IPS DF 4.7 (cell line): ENCODE results near the gene GJB2.

Experiments used
- DNase-seq: peaks from one replicate; pipeline ENCODE4 v3.0.0-alpha.2; 2013; ENCODE audit warnings: low spot score; ENCODE audit errors: extremely low read depth

Gene GJB2

DNA sequence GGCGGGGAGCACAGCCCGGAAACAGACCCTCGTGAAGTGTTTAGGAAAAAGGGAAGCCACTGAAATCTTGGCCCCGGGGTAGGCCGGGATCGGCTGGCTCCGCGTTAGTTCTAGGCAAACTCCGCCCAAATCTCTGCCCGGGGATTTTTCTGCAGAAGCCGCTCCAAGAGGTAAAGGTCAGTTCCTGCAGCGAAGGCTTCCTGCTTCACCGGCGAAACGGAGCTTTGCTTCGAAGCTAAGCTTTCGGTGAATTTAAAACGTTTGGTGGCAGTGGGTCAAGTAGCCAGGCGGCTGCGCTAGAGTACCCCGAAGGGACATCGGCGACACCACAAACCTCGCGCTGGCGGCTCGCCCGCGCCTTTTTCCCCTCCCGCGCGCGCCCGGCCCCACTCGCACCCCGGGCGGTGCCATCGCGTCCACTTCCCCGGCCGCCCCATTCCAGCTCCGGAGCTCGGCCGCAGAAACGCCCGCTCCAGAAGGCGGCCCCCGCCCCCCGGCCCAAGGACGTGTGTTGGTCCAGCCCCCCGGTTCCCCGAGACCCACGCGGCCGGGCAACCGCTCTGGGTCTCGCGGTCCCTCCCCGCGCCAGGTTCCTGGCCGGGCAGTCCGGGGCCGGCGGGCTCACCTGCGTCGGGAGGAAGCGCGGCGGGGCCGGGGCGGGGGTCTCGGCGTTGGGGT, 441 bp downstream of the GJB2 start:
- no peak for DNase-seq

- no peak for DNase-seq
These were observed 1.2 kb downstream of the GJB2 start for GRCh38 chr13:20191311-20192157.

DNA sequence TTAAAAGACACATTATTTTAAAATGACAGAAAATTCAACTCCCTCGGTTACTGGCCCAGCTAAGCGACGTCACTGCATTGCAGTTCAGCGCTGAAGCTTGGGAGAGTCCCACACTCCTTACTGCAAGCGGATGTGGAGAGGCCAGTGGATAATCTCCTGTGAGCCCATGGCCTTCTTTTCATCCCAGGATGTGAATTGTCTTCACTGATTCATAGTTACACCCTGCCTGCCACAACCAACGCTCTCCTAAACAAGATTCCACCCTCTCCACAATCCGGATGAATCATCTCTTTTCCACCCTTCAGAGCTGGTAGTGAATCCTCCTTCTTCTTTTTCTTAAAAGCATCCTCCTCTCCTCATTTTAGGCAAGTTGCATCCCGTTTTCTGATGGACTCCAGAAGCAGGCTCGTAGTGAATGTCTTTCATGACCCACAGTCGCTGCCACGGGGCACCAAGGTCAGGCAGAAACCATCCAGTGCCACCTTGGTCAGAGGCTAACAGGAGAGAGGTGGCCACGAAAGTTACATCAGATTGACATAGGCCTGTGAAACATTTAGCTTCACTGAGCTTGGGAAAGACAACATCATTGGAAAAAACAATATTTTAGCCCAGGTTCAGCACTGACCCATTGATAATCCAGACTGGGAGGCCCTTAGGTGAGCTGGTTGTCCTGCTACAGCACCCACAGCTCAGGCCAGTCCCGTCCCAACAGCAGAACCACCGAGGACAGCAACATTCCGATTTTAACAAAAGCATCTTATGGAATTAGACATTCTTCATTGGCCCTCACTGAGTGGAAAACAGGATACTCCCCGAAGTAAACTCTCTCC, 2.0 kb downstream of the GJB2 start:
- no peak for DNase-seq

- no peak for DNase-seq
These were observed 2.7 kb downstream of the GJB2 start for GRCh38 chr13:20190076-20190475.

DNA sequence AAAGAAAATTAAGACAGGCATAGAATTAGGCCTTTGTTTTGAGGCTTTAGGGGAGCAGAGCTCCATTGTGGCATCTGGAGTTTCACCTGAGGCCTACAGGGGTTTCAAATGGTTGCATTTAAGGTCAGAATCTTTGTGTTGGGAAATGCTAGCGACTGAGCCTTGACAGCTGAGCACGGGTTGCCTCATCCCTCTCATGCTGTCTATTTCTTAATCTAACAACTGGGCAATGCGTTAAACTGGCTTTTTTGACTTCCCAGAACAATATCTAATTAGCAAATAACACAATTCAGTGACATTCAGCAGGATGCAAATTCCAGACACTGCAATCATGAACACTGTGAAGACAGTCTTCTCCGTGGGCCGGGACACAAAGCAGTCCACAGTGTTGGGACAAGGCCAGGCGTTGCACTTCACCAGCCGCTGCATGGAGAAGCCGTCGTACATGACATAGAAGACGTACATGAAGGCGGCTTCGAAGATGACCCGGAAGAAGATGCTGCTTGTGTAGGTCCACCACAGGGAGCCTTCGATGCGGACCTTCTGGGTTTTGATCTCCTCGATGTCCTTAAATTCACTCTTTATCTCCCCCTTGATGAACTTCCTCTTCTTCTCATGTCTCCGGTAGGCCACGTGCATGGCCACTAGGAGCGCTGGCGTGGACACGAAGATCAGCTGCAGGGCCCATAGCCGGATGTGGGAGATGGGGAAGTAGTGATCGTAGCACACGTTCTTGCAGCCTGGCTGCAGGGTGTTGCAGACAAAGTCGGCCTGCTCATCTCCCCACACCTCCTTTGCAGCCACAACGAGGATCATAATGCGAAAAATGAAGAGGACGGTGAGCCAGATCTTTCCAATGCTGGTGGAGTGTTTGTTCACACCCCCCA, 3.8 kb downstream of the GJB2 start:
- DNase-seq = no peak

DNA sequence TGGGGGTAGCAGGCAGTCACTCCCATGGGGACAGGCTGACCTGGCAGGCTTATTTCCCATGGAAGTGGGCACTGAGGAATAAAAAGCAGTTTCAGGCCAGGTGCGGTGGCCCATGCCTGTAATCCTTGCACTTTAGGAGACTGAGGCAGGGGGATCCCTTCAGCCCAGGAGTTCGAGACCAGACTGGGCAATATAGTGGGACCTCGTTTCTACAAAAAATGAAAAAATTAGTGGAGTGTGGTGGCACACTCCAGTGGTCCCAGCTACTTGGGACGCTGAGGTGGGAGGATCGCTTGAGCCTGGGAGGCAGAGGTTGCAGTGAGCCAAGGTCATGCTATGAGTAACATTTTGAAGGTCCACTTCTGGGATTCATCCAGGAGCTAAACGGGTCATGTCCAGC, 6.0 kb downstream of the GJB2 start:
- no peak for DNase-seq

DNA sequence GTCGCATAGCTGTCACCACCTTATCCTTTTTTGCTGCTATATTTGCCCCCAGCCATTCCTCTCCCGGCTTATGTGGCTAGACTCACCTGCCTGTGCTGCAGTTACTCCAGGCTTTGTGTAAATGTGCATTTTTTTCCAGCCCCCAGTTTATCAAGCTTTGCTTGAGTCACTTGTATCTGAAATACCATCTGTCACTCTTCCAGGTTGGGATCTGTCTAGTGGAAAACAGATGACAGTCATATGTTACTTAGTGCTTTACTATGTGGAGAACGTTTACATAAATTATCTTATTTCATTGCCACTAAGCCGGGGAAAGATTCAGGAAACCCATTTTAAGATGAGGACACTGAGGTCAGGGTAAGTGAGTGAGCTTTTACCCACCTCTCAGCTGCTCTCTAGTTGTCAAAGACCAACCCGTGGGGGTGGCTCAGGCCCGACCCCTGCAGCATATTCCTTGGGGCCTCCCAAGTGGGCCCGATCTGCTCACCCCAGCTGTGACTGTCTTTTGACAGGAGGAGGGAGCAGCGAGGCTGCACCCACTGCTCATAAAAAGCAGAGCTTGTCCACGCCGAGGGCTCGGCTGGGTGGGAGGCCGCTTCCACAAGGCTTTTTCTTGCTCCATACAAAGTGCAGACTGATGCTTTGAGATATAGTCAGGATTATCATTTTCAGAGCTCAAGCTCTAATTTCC, 7.2 kb downstream of the GJB2 start:
- DNase-seq = no peak

GRCh38 chr13:20182231-20182846, 10.4 kb downstream of the GJB2 start:
- DNase-seq = peak; percentile 49

- no peak for DNase-seq
These were observed 11.6 kb downstream of the GJB2 start for GRCh38 chr13:20181188-20181587.

DNA sequence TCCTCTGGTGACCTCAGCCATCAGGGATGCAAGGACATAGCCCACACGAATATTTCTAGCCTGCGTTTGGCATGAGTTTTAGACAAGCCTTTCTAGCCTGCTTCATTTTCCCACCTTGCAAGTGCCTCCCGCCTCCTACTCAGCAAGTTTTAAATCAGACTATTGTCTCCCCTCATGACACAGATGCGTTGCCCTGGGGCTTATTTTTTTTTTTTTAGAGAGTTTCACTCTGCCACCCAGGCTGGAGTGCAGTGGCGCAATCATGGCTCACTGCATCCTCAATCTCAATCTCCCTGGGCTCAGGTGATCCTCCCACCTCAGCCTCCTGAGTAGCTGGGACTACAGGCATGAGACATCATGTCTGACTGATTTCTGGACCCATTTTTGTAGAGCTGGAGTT, 14.6 kb downstream of the GJB2 start:
- DNase-seq = no peak

- no peak for DNase-seq
These were observed 15.5 kb downstream of the GJB2 start for GRCh38 chr13:20177049-20177831.

DNA sequence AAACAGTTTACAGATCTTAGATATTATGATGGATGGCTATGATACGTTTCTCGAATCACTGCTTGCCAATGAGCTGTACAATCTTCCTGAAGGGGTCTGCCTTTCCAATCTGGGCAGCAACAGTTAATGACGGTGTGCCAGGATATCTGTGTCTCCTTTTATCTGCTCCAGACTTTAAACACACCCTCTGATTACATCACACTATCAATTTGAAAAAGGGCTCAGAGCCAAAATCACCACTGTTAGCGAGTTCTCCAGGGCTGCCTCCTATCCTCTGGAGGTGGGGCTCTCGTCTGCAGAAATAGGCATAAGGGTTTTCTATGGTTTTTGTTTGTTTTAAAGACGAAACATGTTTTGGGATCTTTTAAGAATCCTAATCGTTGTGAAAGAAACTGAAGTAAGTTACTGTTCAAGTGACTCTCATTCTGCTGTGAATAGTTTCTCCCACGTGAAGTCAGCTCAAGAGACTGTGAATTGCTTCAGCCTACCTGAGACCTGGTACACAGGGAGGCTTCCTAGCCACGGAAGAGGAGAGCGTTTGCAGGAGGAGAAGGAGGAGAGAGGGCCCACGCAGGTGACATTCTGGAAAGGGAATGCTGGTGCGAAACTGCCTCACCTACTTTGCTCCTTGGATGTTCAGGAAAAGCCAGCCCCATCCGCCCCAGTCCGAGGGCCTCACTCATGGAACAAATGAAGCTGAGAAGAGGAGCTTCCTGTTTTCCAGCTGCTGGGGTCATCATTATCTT, 16.7 kb downstream of the GJB2 start:
- no peak for DNase-seq

DNA sequence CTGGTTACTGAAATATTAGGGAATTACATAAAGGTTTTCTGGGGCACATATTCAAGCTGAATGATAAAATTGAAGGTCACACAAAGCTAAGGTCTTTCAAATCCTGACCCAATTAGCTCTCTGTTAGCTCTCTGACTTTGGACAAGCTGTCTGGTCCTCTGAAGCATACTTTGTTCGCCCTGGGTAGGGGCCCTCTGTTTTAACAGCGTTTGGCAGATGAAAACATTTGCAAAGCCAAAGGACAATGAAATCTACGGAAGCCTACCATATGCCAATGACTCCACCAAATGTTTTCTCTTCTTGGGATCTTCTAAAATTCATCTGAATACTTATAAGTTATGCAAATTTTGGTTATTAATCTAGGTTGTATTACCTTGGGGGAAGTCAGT, 17.3 kb downstream of the GJB2 start:
- DNase-seq = no peak

GRCh38 chr13:20174656-20175405, 17.9 kb downstream of the GJB2 start:
- DNase-seq = no peak

GRCh38 chr13:20173116-20173746, 19.5 kb downstream of the GJB2 start:
- DNase-seq = no peak

DNA sequence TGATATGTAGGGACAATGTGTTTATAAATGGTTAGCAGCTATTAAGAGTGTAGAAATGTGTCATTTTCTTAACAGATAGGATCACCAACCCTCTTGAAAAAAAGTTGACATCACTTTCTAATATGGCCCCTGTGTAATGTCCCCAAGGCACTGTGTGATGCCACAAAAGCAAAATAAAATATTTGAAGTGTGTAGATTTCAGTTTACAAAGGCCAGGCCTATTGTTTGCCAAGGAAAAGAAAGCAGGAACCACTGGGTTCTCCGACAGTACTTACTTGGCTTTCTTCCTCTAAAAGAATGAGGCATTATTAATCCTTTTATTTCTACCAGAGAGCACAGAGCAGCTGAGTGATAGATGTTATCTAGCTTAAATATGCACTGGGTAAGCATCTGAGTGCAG, 21.4 kb downstream of the GJB2 start:
- DNase-seq = no peak

DNA sequence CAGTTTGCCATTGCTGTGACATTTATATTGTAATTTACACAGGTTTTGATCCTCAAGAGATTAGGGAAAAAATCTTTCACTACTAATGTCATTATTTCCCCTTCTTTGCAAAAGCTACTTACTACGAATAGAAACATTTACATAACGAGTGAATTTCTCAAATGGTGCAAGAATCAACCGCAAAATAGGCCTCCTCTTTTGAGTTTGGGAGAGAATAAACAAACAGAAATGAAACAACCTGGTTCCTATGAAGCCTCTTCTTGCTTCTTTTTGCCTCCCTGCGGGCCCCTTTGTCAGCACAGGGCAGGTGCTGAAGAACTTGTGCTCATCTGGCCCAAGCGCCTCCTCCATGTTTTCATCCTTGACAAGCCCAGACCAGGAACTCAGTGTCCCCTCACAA, 21.8 kb downstream of the GJB2 start:
- DNase-seq = no peak
